Right lung (tissue), 10 donors: ENCODE data around the gene IFIT3. TPM values are rescaled to one million over a fixed set of nuclear protein-coding genes. Genes with fewer than 3 reads are reported as not detected.
A peak's percentile ranks its signal among the peaks of the same experiment; 100 is the strongest.
"Not testable (repeated sequence)": the region's sequence is repeated elsewhere in the genome, so short reads cannot be mapped to it uniquely, and the experiment has no call there.

ENCODE experiments used
- DNase-seq, 2 donors: peaks; one replicate each; pipeline ENCODE4 v3.0.0-alpha.2; 2013
- long read RNA-seq, 8 donors: transcript quantifications; one replicate each; lab custom pipeline, GENCODE V29; 2026
- polyA plus RNA-seq, 5 donors: library from polyadenylated mRNA; unstranded; fragments of 120-200 nt; gene quantifications; one replicate each; pipeline versions ENCODE4 v1.2.1 to v1.2.3, GENCODE V29; 2013; ENCODE audit warnings: inconsistent platforms in 1 of 5, low replicate concordance in 1 of 5; ENCODE audit not compliant: insufficient read length in 5 of 5, insufficient read depth in 1 of 5

The IFIT3 gene
- polyA plus RNA-seq, result 10 to 100 TPM; 11.6 to 18.4 (median 14.1) TPM
- long read RNA-seq, donor 1, partial matches to known transcripts, result 0 of 7 reads
- long read RNA-seq, donor 1, other reads (novel, unspliced or antisense), result 0 of 7 reads
- long read RNA-seq, donor 2, partial matches to known transcripts, result 0 of 1 reads
- long read RNA-seq, donor 2, other reads (novel, unspliced or antisense), result 0 of 1 reads
- long read RNA-seq, donor 3, partial matches to known transcripts, result 0 of 4 reads
- long read RNA-seq, donor 3, other reads (novel, unspliced or antisense), result 0 of 4 reads
- long read RNA-seq, donor 4, partial matches to known transcripts, result 0 of 5 reads
- long read RNA-seq, donor 4, other reads (novel, unspliced or antisense), result 0 of 5 reads
- long read RNA-seq, donor 5, transcript IFIT3-202 (2 exons, 2,496 nt), result major isoform, 6 of 7 reads
- long read RNA-seq, donor 5, partial matches to known transcripts, result 0 of 7 reads
- long read RNA-seq, donor 5, other reads (novel, unspliced or antisense), result 0 of 7 reads
- long read RNA-seq, donor 6, transcript IFIT3-202 (2 exons, 2,496 nt), result major isoform, 6 of 7 reads
- long read RNA-seq, donor 6, partial matches to known transcripts, result 0 of 7 reads
- long read RNA-seq, donor 6, other reads (novel, unspliced or antisense), result 0 of 7 reads
- long read RNA-seq, donor 7, partial matches to known transcripts, result 0 of 4 reads
- long read RNA-seq, donor 7, other reads (novel, unspliced or antisense), result 0 of 4 reads
- long read RNA-seq, donor 8, partial matches to known transcripts, result 0 of 3 reads
- long read RNA-seq, donor 8, other reads (novel, unspliced or antisense), result 0 of 3 reads

GRCh38 chr10:89327803-89328441, at the start of gene IFIT3:
Gene IFIT3, plus strand, starts transcription at chr10:89327997. Its CDS starts 77 bp downstream, at chr10:89328074.
- DNase-seq, result peak; percentile 87 to 90

- peak; percentile 56 to 76 for DNase-seq
Measured at GRCh38 chr10:89278034-89278535, 49.7 kb upstream of the IFIT3 start.

- no peak for DNase-seq
Measured at GRCh38 chr10:89278900-89279392, 48.9 kb upstream of the IFIT3 start.

GRCh38 chr10:89279421-89279869, 48.4 kb upstream of the IFIT3 start:
- DNase-seq, result no peak

GRCh38 chr10:89280508-89280907, 47.3 kb upstream of the IFIT3 start:
- no peak for DNase-seq

- no peak for DNase-seq
Measured at GRCh38 chr10:89281606-89282395, 46.0 kb upstream of the IFIT3 start.

- DNase-seq, result no peak
Measured at GRCh38 chr10:89283025-89283935, 44.5 kb upstream of the IFIT3 start.

GRCh38 chr10:89283936-89284475, 43.8 kb upstream of the IFIT3 start:
- DNase-seq, result peak; percentile 67 to 80

- DNase-seq, result not testable (repeated sequence)
Measured at GRCh38 chr10:89284711-89285110, 43.1 kb upstream of the IFIT3 start.

GRCh38 chr10:89285303-89285702, 42.5 kb upstream of the IFIT3 start:
- DNase-seq, result not testable (repeated sequence)

GRCh38 chr10:89294721-89295239, 33.0 kb upstream of the IFIT3 start:
- DNase-seq, result no peak

- no peak for DNase-seq
Measured at GRCh38 chr10:89295597-89295996, 32.2 kb upstream of the IFIT3 start.

GRCh38 chr10:89296220-89296648, 31.6 kb upstream of the IFIT3 start:
- DNase-seq, result no peak

- DNase-seq, result no peak
Measured at GRCh38 chr10:89297356-89297755, 30.4 kb upstream of the IFIT3 start.

- DNase-seq, result no peak
Measured at GRCh38 chr10:89297791-89298190, 30.0 kb upstream of the IFIT3 start.

GRCh38 chr10:89299031-89299430, 28.8 kb upstream of the IFIT3 start:
- DNase-seq, result no peak

- DNase-seq, result no peak
Measured at GRCh38 chr10:89301232-89301631, 26.6 kb upstream of the IFIT3 start.

- DNase-seq, result peak; percentile 73 to 82
Measured at GRCh38 chr10:89301721-89302445, 25.9 kb upstream of the IFIT3 start, which contains the start of gene IFIT2. Gene IFIT2, plus strand, starts transcription at chr10:89302046. Its CDS starts 78 bp downstream, at chr10:89302124.
